Panc1 (cell line): ENCODE measurements around the gene CACNA1D. TPM values are rescaled to one million over a fixed set of nuclear protein-coding genes. Genes with fewer than 3 reads are reported as not detected.

Experiments used
- ATAC-seq: fragments of 200-7000 bp; cut with Tn5 transposase; 2 replicates; pipeline ENCODE4 v1.9.1; 2020; ENCODE audit warnings: mild to moderate bottlenecking, moderate library complexity
- BruUV-seq: library from RNA; stranded (reverse); fragments of 400-500 nt; replicated peaks from 2 replicates; lab custom pipeline; 2021; lab: Mats Ljungman, UMichigan
- CTCF ChIA-PET: fragments of 300-600 bp; sonication (Branson Sonifier 250); formaldehyde crosslinking; loops from one replicate; lab custom pipeline; 2022; ENCODE audit warnings: antibody characterized with exemption; lab: Charles Lee
- POLR2A ChIA-PET: fragments of 300-600 bp; sonication (Branson Sonifier 250); formaldehyde crosslinking; loops from one replicate; lab custom pipeline; 2022; ENCODE audit warnings: antibody characterized with exemption; lab: Charles Lee
- DNase-seq: peaks from one replicate; pipeline ENCODE4 v3.0.0-alpha.2; 2010; ENCODE audit warnings: low read depth, low spot score
- H3K27ac ChIP-seq: 2 replicates; pipeline ENCODE4 v1.5.1; 2011; ENCODE audit warnings: mild to moderate bottlenecking, low read length, inconsistent platforms
- H3K27me3 ChIP-seq: fragments of 200-500 bp; sonication (Bioruptor generic); 2 replicates; pipeline ENCODE4 v1.6.0; 2014; ENCODE audit warnings: low read length, inconsistent platforms; ENCODE audit not compliant: control insufficient read depth, insufficient read depth
- H3K36me3 ChIP-seq: fragments of 200-500 bp; sonication (Bioruptor generic); 2 replicates; pipeline ENCODE4 v1.5.1; 2014; ENCODE audit warnings: inconsistent platforms, mild to moderate bottlenecking, low read length, moderate library complexity; ENCODE audit not compliant: control insufficient read depth, insufficient read depth
- H3K4me1 ChIP-seq: 2 replicates; pipeline ENCODE4 v1.5.1; 2011; ENCODE audit warnings: inconsistent platforms, mild to moderate bottlenecking, low read length, moderate library complexity; ENCODE audit not compliant: control insufficient read depth, insufficient read depth
- H3K4me3 ChIP-seq, 2 experiments: 2 replicates each; pipeline ENCODE4 v1.5.1; 2011 to 2012; ENCODE audit warnings: low read depth in 2 of 2, low read length in 2 of 2, mild to moderate bottlenecking in 2 of 2, inconsistent platforms in 1 of 2, moderate library complexity in 1 of 2
- H3K9me3 ChIP-seq: fragments of 200-500 bp; sonication (Bioruptor generic); 2 replicates; pipeline ENCODE4 v1.5.1; 2014; ENCODE audit warnings: low read depth, mild to moderate bottlenecking, inconsistent platforms, low read length, moderate library complexity; ENCODE audit not compliant: control insufficient read depth, insufficient read depth
- CTCF ChIP-seq: fragments of 450-650 bp; IDR thresholded peaks from 2 replicates; pipeline ENCODE4 v1.5.1; 2017; ENCODE audit warnings: mild to moderate bottlenecking
- POLR2AphosphoS5 ChIP-seq: IDR thresholded peaks from 2 replicates; pipeline ENCODE4 v1.6.1; 2012; ENCODE audit warnings: mild to moderate bottlenecking, low read depth, low read length, moderate library complexity
- REST ChIP-seq, 2 experiments: IDR thresholded peaks; 2 replicates each; pipeline ENCODE4 v1.6.1; 2011 to 2012; ENCODE audit warnings: low read depth in 2 of 2, control low read depth in 1 of 2, low read length in 1 of 2, mild to moderate bottlenecking in 1 of 2, moderate library complexity in 1 of 2; ENCODE audit not compliant: insufficient read depth in 1 of 2
- SIN3A ChIP-seq: IDR thresholded peaks from 2 replicates; pipeline ENCODE4 v1.6.1; 2012; ENCODE audit warnings: low read depth, mild to moderate bottlenecking, low read length, moderate library complexity, borderline replicate concordance; ENCODE audit not compliant: insufficient read depth
- TCF7L2 ChIP-seq: IDR thresholded peaks from 2 replicates; pipeline ENCODE4 v1.6.1; 2011; ENCODE audit warnings: mild to moderate bottlenecking, low read depth, low read length, inconsistent platforms
- in situ Hi-C: cut with HindIII; loops from 2 replicates; pipeline ENCODE4 v1.10.0; 2016; ENCODE audit warnings: low sequenced_read_pairs, low pct_unique_long_range_greater_than_20kb
- intact Hi-C: fragments of 100-400 bp; cut with micrococcal nuclease; formaldehyde crosslinking; loops from one replicate; pipeline ENCODE4 v1.10.0; 2022; ENCODE audit not compliant: unreplicated experiment
- total RNA-seq: library from RNA; stranded (reverse); gene quantifications from one replicate; pipeline ENCODE4 v1.2.1, GENCODE V29; 2021; ENCODE audit not compliant: unreplicated experiment

Gene CACNA1D
- total RNA-seq, 1 experiment from 2014 or later, result 23.0 TPM

- no peak for DNase-seq
- no peaks in the 10 kb centered on the region for H3K4me1 ChIP-seq
- H3K4me3 ChIP-seq, result no peak overlapping the region
- POLR2A ChIA-PET, result no interaction called here
- H3K27me3 ChIP-seq, result no peaks in the 10 kb centered on the region
- BruUV-seq, result no TSS peak
- ATAC-seq, result no peak
- no peak overlapping the region for H3K27ac ChIP-seq
- CTCF ChIA-PET, result no interaction called here
- TF ChIP-seq POLR2AphosphoS5 (no peak), CTCF (no peak), REST (IDR thresholded peaks at IDR 0.05; ENCODE audit: insufficient read depth in 1 of 2, low read depth in 2 of 2, low read length in 1 of 2) (no peak), SIN3A (no peak), TCF7L2 (no peak)
- no peaks in the 10 kb centered on the region for H3K36me3 ChIP-seq
- intact Hi-C loops (no loop called here), in situ Hi-C loops (no loop called here)
- no peaks in the 10 kb centered on the region; the same call in 1 of the 2 replicates for H3K9me3 ChIP-seq
Measured at GRCh38 chr3:53604232-53604631, 109.8 kb downstream of the CACNA1D start.

GRCh38 chr3:53606793-53607192, 112.4 kb downstream of the CACNA1D start:
- Histone ChIP-seq H3K9me3 (no peaks in the 10 kb centered on the region; the same call in 1 of the 2 replicates), H3K4me3 (no peak overlapping the region), H3K27ac (no peak overlapping the region), H3K36me3 (no peaks in the 10 kb centered on the region), H3K4me1 (no peaks in the 10 kb centered on the region), H3K27me3 (no peaks in the 10 kb centered on the region)
- CTCF ChIA-PET, result no interaction called here
- POLR2A ChIA-PET, result no interaction called here
- DNase-seq, result no peak
- in situ Hi-C loops, result no loop called here
- TF ChIP-seq SIN3A, result no peak
- no peak for TF ChIP-seq POLR2AphosphoS5
- no peak for TF ChIP-seq TCF7L2
- no peak for TF ChIP-seq CTCF
- TF ChIP-seq REST (IDR thresholded peaks at IDR 0.05; ENCODE audit: insufficient read depth in 1 of 2, low read depth in 2 of 2, low read length in 1 of 2), result no peak
- ATAC-seq, result no peak
- no TSS peak for BruUV-seq
- intact Hi-C loops, result no loop called here
